Adrenal gland (tissue), 12 donors: Measurements from ENCODE around the gene STAB2. TPM values are rescaled to one million over a fixed set of nuclear protein-coding genes. Genes with fewer than 3 reads are reported as not detected.

Experiments
- DNase-seq, 7 donors: peaks; one replicate each; pipeline ENCODE4 v3.0.0-alpha.2; 2019 to 2020
- H3K27ac ChIP-seq, 5 donors: fragments of 200-600 bp; sonication (generic) in 4 of 5; 1 replicate in 3 of 5; 2 replicates in 2 of 5; pipeline versions ENCODE4 v1.5.1 to v1.8.0; 2016 to 2020; ENCODE audit warnings: mild to moderate bottlenecking in 1 of 5
- H3K27me3 ChIP-seq: fragments of 200-600 bp; 2 replicates; pipeline ENCODE4 v1.8.0; 2021
- H3K36me3 ChIP-seq, 2 donors: fragments of 200-600 bp; replicated peaks in 1 of 2; 1 replicate in 1 of 2; 2 replicates in 1 of 2; pipeline versions ENCODE4 v1.5.1 to v1.8.0; 2018 to 2022
- H3K4me1 ChIP-seq, 2 donors: fragments of 200-600 bp; replicated peaks in 1 of 2; 1 replicate in 1 of 2; 2 replicates in 1 of 2; pipeline versions ENCODE4 v1.5.1 to v1.8.0; 2018 to 2021
- H3K4me3 ChIP-seq, 4 donors: fragments of 200-600 bp; sonication (generic) in 3 of 4; one replicate each; pipeline ENCODE4 v1.5.1; 2016 to 2018
- H3K9me3 ChIP-seq, 3 donors: fragments of 200-600 bp; sonication (generic) in 1 of 3; replicated peaks in 1 of 3; 1 replicate in 2 of 3; 2 replicates in 1 of 3; pipeline versions ENCODE4 v1.5.1 to v1.8.0; 2016 to 2021
- POLR2A ChIP-seq, 2 donors: fragments of 450-650 bp; IDR thresholded peaks; one replicate each; pipeline ENCODE4 v1.6.1; 2017; ENCODE audit warnings: antibody characterized with exemption in 2 of 2, mild to moderate bottlenecking in 2 of 2, moderate library complexity in 1 of 2
- WGBS, 4 donors: extraction: QIAGEN DNeasy Blood & Tissue Kit in 2 of 4; methylation state at CpG; one replicate each; pipeline versions ENCODE4 v1.1.5 to v1.1.7; 2013 to 2017; 5-methylcytosine and 5-hydroxymethylcytosine counted together
- intact Hi-C, 2 donors: fragments of 100-400 bp; cut with DNase I; formaldehyde crosslinking; loops; one replicate each; pipeline versions ENCODE4 v1.14.1 to v1.15.0; 2022 to 2023
- polyA plus RNA-seq, 3 donors: library from polyadenylated mRNA; stranded (reverse); fragments of 200-250 nt in 2 of 3; fragments of 350-450 nt in 1 of 3; fragmentation: Illumina TruSeq in 1 of 3; extraction: RNeasy Lipid Tissue Mini Kit (QIAGEN cat#74804) in 1 of 3; gene quantifications; one replicate each; pipeline ENCODE4 v1.2.3, GENCODE V29; 2013 to 2014
- total RNA-seq, 9 donors: library from RNA; depleted of rRNA in 4 of 9; stranded (reverse); fragments of >200 nt in 4 of 9; fragments of 120-200 nt in 1 of 9; fragmentation: NEBNext Ultra II Directional in 1 of 9; extraction: Animal tissue kit (Norgen Biotek cat#: 25700) in 1 of 9; gene quantifications; one replicate each; pipeline versions ENCODE4 v1.1.0 to v1.2.4, GENCODE V29; 2013 to 2023
- TF ChIP-seq, protein P1 (sequence below), 6 experiments: fragments of 450-650 bp in 4 of 6; fragments of 200-600 bp in 2 of 6; sonication (generic) in 1 of 6; IDR thresholded peaks; 1 replicate in 5 of 6; 2 replicates in 1 of 6; pipeline versions ENCODE4 v1.5.1 to v1.8.0; 2016 to 2021; ENCODE audit warnings: antibody characterized with exemption in 6 of 6, mild to moderate bottlenecking in 2 of 6, moderate library complexity in 1 of 6
- donor health status: healthy with polysubstance abuse.
- donor health status: Bipolar disorder and iron deficiency.
- donor health status: DM: yes; HTN: yes; CAD: no.
- donor health status: DM: no; HTN: no; CAD: no.
- donor health status: DM: no; HTN: no; CAD: no.
- donor health status: DM: yes; HTN: yes; CAD: no.

The STAB2 gene
- total and polyA plus RNA-seq, 12 donors: 0.02 to 2.1 (median 0.27) TPM; not detected in 1

DNA sequence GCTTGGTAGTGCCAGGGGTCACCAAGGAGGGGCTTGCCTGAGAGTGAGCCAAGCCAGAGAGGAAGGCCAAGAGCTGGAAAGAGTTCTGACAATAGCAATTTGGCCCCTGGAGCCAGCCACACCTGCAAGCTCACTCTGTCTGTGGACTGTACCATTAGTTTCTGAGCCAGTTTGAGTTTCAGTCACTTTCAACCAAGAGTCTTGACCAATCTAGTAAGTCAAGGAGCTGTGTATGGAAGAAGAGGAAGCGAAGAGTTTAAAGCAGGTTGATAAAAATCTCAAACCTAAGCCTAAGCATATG lies 215.5 kb downstream of the STAB2 start:
- no peak for DNase-seq
- intact Hi-C loops: no loop called here
- H3K27ac ChIP-seq: no peak overlapping the region
- peaks cover 27 to 56% of the 10 kb centered on the region in 2 donors for H3K4me1 ChIP-seq
- no peak for TF ChIP-seq POLR2A (IDR thresholded peaks at IDR 0.05)
- TF ChIP-seq, protein P1, sequence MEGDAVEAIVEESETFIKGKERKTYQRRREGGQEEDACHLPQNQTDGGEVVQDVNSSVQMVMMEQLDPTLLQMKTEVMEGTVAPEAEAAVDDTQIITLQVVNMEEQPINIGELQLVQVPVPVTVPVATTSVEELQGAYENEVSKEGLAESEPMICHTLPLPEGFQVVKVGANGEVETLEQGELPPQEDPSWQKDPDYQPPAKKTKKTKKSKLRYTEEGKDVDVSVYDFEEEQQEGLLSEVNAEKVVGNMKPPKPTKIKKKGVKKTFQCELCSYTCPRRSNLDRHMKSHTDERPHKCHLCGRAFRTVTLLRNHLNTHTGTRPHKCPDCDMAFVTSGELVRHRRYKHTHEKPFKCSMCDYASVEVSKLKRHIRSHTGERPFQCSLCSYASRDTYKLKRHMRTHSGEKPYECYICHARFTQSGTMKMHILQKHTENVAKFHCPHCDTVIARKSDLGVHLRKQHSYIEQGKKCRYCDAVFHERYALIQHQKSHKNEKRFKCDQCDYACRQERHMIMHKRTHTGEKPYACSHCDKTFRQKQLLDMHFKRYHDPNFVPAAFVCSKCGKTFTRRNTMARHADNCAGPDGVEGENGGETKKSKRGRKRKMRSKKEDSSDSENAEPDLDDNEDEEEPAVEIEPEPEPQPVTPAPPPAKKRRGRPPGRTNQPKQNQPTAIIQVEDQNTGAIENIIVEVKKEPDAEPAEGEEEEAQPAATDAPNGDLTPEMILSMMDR (IDR thresholded peaks at IDR 0.05): no peak
- H3K36me3 ChIP-seq: no peaks in the 10 kb centered on the region
- no peaks in the 10 kb centered on the region for H3K27me3 ChIP-seq
- H3K9me3 ChIP-seq: no peaks in the 10 kb centered on the region
- 98 to 100% (median 100%) methylated on average over 1 of the region's 1 CpG for WGBS, 4 donors
- no peak overlapping the region for H3K4me3 ChIP-seq

DNA sequence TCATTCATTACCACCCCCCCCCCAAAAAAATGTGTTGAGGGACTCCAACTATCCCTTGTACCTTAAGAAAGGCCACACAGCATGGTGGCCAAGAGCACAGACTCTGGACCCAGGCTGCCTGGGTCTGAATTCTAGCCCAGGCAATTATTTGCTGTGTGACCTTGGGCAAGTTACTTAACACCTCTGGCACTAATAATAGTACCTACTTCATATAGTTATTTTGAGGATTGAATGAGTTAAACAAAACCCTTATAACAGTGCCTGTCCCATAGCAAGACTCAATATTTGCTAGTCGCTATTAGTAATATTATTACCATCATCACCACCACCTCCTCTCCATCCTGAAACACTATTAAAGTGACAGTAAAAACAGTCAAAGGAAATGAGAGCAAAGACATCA lies 216.8 kb downstream of the STAB2 start:
- intact Hi-C loops: no loop called here
- H3K27ac ChIP-seq: no peak overlapping the region
- WGBS, 4 donors: 96 to 100% (median 100%) methylated on average over 1 of the region's 1 CpG
- H3K4me3 ChIP-seq: no peak overlapping the region
- peaks cover 31 to 61% of the 10 kb centered on the region in 2 donors for H3K4me1 ChIP-seq
- DNase-seq: no peak
- no peaks in the 10 kb centered on the region for H3K27me3 ChIP-seq
- TF ChIP-seq POLR2A (IDR thresholded peaks at IDR 0.05): no peak
- TF ChIP-seq, protein P1 (IDR thresholded peaks at IDR 0.05): no peak
- no peaks in the 10 kb centered on the region for H3K36me3 ChIP-seq
- no peaks in the 10 kb centered on the region for H3K9me3 ChIP-seq

DNA sequence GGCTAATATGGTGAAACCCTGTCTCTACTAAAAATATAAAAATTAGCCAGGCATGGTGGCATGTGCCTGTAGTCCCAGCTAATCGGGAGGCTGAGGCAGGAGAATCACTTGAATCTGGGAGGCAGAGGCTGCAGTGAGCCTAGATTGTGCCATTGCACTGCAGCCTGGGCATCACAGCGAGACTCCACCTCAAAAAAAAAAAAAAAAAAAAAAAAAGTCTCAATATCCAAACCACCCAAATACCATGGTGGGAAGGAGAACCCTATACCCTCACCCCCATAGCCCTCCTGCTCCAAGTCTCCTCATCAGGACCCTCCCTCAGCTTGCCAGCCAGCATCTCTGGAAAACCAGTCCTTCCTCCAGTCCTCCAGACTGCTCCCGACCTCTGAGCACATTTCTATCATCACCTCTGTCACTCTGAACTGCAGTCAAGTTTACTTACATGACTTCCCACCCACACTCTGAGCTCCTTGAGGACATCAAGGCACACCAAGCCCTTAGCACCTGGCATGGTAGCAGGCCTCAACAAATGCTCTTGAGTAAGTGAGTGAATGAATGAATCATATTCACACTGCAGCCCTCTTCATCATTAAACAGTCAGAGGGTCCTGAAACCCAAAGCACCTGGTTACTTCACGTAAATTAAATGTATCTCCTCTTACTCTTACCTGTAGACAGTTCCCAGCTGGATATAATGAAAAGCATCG lies 218.7 kb downstream of the STAB2 start:
- peak overlapping the region in 4 of 5 donors; percentile 37 to 70 (median 51) for H3K27ac ChIP-seq
- no peaks in the 10 kb centered on the region for H3K36me3 ChIP-seq
- peaks cover 18 to 42% of the 10 kb centered on the region in 2 donors for H3K4me1 ChIP-seq
- 76 to 85% (median 82%) methylated on average over 4 to 5 of the region's 5 CpGs for WGBS, 4 donors
- H3K9me3 ChIP-seq: no peaks in the 10 kb centered on the region
- intact Hi-C loops: no loop called here
- TF ChIP-seq, protein P1 (IDR thresholded peaks at IDR 0.05): no peak
- no peak for TF ChIP-seq POLR2A (IDR thresholded peaks at IDR 0.05)
- H3K4me3 ChIP-seq: no peak overlapping the region
- H3K27me3 ChIP-seq: no peaks in the 10 kb centered on the region
- DNase-seq: no peak

DNA sequence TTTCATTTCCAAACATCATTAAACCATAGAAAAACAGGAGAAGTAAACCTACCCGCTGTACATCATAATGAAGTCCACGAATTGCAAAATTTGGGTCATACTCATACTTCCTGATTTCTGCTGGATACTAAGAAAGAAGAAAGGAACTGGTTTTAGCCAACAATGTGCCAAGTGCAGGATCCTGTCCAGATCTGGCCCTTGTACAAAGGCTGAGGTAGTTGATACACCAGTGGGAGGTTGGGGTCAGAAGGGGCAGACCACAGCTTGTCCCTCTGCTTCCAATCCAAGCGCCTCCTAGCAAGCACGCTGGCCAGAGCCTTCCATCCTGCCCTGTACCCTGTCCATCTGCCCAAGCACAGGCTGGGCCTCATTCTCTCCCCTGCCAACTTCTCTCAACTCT lies 219.7 kb downstream of the STAB2 start:
- Histone ChIP-seq H3K4me3 (no peak overlapping the region), H3K9me3 (no peaks in the 10 kb centered on the region), H3K27me3 (no peaks in the 10 kb centered on the region), H3K4me1 (peaks cover 14 to 39% of the 10 kb centered on the region in 2 donors), H3K27ac (no peak overlapping the region), H3K36me3 (no peaks in the 10 kb centered on the region)
- 63 to 74% (median 70%) methylated on average over 4 of the region's 4 CpGs for WGBS, 4 donors
- DNase-seq: no peak
- intact Hi-C loops: no loop called here
- TF ChIP-seq, protein P1 (IDR thresholded peaks at IDR 0.05): no peak
- no peak for TF ChIP-seq POLR2A (IDR thresholded peaks at IDR 0.05)
